Neural progenitor cell (in vitro differentiated cells): Measurements from ENCODE around the gene PHLPP1.

ENCODE experiments used
- EZH2 ChIP-seq: fragments of 200-600 bp; sonication (generic); IDR thresholded peaks from 2 replicates; pipeline ENCODE4 v1.6.1; 2017; ENCODE audit warnings: antibody characterized with exemption, mild to moderate bottlenecking, moderate library complexity
- EZH2phosphoT487 ChIP-seq: fragments of 200-600 bp; sonication (generic); IDR thresholded peaks from 2 replicates; pipeline ENCODE4 v1.6.1; 2017; ENCODE audit warnings: antibody characterized with exemption
- TF ChIP-seq, protein P1 (sequence below): fragments of 200-600 bp; sonication (generic); IDR thresholded peaks from 2 replicates; pipeline ENCODE4 v1.5.1; 2017; ENCODE audit warnings: antibody characterized with exemption, mild to moderate bottlenecking

DNA sequence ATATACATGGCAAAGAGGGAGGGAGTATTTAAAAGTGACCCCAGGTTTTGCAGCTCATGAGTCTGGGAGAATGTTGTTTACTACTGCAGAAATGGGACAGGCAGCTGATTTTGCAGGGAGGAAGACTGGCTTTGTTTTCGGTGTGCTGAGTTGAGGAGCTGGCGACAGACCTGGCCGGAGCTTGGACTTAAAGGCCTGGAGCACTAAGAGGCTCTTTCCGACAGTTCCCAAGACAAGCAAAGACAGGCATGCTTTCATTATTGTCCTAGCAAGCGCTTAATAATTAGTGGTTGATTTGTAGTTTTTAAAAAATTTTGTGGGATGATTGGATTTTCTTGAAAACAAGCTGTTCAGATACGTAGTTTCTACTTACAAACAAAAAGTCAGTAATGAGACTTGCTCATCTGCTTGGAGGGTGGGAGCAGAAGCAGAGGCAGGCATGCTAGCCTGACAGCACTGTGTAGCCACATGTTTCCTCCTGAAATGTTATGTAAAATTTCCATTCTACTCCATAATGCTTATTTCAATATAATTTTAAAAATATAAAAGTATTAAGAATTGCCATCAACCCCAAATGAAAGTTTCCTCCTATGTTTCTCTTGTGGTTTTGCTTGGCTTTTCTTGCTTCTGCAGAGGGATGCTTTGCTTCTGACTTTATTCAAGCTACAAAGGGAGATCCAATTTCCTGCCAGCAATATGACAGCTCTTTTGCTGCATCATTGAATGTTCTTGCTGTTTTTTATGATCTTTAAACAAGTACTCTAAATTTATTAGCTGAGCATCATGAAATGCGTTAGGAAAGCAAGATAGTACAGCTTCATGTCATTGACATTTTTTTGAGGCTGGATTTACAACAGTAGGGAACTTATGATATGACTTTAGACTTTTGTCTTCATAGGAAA lies 75.8 kb downstream of the PHLPP1 start:
- TF ChIP-seq, protein P1, sequence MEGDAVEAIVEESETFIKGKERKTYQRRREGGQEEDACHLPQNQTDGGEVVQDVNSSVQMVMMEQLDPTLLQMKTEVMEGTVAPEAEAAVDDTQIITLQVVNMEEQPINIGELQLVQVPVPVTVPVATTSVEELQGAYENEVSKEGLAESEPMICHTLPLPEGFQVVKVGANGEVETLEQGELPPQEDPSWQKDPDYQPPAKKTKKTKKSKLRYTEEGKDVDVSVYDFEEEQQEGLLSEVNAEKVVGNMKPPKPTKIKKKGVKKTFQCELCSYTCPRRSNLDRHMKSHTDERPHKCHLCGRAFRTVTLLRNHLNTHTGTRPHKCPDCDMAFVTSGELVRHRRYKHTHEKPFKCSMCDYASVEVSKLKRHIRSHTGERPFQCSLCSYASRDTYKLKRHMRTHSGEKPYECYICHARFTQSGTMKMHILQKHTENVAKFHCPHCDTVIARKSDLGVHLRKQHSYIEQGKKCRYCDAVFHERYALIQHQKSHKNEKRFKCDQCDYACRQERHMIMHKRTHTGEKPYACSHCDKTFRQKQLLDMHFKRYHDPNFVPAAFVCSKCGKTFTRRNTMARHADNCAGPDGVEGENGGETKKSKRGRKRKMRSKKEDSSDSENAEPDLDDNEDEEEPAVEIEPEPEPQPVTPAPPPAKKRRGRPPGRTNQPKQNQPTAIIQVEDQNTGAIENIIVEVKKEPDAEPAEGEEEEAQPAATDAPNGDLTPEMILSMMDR, result no peak
- TF ChIP-seq EZH2, result no peak
- no peak for TF ChIP-seq EZH2phosphoT487
